Gastroesophageal sphincter (tissue), 3 donors: ENCODE measurements around the gene KLK6.

Experiments used
- POLR2A ChIP-seq, 2 donors: fragments of 450-650 bp; IDR thresholded peaks; one replicate each; pipeline ENCODE4 v1.6.1; 2017; ENCODE audit warnings: antibody characterized with exemption in 2 of 2, mild to moderate bottlenecking in 2 of 2, moderate library complexity in 1 of 2
- POLR2AphosphoS5 ChIP-seq: sonication (generic); formaldehyde crosslinking; IDR thresholded peaks from one replicate; pipeline ENCODE4 v1.6.1; 2017; ENCODE audit warnings: antibody characterized with exemption
- TF ChIP-seq, protein P1 (sequence below), 4 experiments: fragments of 200-600 bp in 2 of 4; fragments of 450-650 bp in 2 of 4; sonication (generic) in 1 of 4; IDR thresholded peaks; one replicate each; pipeline ENCODE4 v1.5.1; 2017 to 2019; ENCODE audit warnings: antibody characterized with exemption in 4 of 4, mild to moderate bottlenecking in 2 of 4, moderate library complexity in 2 of 4

- no peak for TF ChIP-seq POLR2AphosphoS5
- TF ChIP-seq, protein P1, sequence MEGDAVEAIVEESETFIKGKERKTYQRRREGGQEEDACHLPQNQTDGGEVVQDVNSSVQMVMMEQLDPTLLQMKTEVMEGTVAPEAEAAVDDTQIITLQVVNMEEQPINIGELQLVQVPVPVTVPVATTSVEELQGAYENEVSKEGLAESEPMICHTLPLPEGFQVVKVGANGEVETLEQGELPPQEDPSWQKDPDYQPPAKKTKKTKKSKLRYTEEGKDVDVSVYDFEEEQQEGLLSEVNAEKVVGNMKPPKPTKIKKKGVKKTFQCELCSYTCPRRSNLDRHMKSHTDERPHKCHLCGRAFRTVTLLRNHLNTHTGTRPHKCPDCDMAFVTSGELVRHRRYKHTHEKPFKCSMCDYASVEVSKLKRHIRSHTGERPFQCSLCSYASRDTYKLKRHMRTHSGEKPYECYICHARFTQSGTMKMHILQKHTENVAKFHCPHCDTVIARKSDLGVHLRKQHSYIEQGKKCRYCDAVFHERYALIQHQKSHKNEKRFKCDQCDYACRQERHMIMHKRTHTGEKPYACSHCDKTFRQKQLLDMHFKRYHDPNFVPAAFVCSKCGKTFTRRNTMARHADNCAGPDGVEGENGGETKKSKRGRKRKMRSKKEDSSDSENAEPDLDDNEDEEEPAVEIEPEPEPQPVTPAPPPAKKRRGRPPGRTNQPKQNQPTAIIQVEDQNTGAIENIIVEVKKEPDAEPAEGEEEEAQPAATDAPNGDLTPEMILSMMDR (IDR thresholded peaks at IDR 0.05): no peak
- TF ChIP-seq POLR2A (IDR thresholded peaks at IDR 0.05): no peak
These were observed 6.0 kb downstream of the KLK6 start for GRCh38 chr19:50963381-50963780.
